HepG2 (cell line): ENCODE data around the gene CFAP91. TPM values are rescaled to one million over a fixed set of nuclear protein-coding genes. Genes with fewer than 3 reads are reported as not detected.

ENCODE experiments used
- ATAC-seq: fragments of 200-7000 bp; cut with Tn5 transposase; 3 replicates; pipeline ENCODE4 v1.9.1; 2020; ENCODE audit warnings: mild to moderate bottlenecking, moderate library complexity
- BruUV-seq: library from RNA; stranded (reverse); fragments of 400-500 nt; replicated peaks from 2 replicates; lab custom pipeline; 2021; lab: Mats Ljungman, UMichigan
- CTCF ChIA-PET: fragments of 300-600 bp; formaldehyde crosslinking; extraction: SDS; loops from one replicate; lab custom pipeline; 2021; ENCODE audit warnings: low total read pairs, inconsistent platforms, low intra/inter-chr PET ratio; lab: Yijun Ruan, JAX
- POLR2A ChIA-PET: fragments of 350-600 bp; sonication (Branson Sonifier 250); formaldehyde crosslinking; loops from one replicate; lab custom pipeline; 2020; ENCODE audit warnings: antibody characterized with exemption, inconsistent platforms; lab: Yijun Ruan, JAX
- DNase-seq: peaks from one replicate; pipeline ENCODE4 v3.0.0-alpha.2; 2015; ENCODE audit warnings: low spot score
- FAIRE-seq: peaks from 3 replicates; lab custom pipeline; 2011; peaks lifted over from hg19 to GRCh38; lab: Jason Lieb, UNC
- H2AFZ ChIP-seq: one replicate; pipeline ENCODE4 v1.6.1; 2011; ENCODE audit warnings: low read length, inconsistent platforms
- H3K27ac ChIP-seq: fragments of 300-600 bp; 3 replicates; pipeline ENCODE4 v1.8.0; 2011; ENCODE audit warnings: mixed run types, mild to moderate bottlenecking, mixed read lengths, low read length, inconsistent platforms; ENCODE audit not compliant: insufficient read depth; ENCODE audit errors: extremely low read length
- H3K27me3 ChIP-seq, 2 experiments: fragments of 200-600 bp in 1 of 2; 2 replicates in 1 of 2; 3 replicates in 1 of 2; pipeline versions ENCODE4 v1.6.0 to v1.8.0; 2011; ENCODE audit warnings: low read length in 2 of 2, mild to moderate bottlenecking in 2 of 2, moderate library complexity in 2 of 2, inconsistent platforms in 1 of 2; ENCODE audit not compliant: insufficient read depth in 2 of 2, control insufficient read depth in 1 of 2
- H3K36me3 ChIP-seq, 2 experiments: fragments of 200-600 bp in 1 of 2; replicated peaks in 1 of 2; 2 replicates in 1 of 2; 3 replicates in 1 of 2; pipeline versions ENCODE4 v1.5.1 to v1.8.0; 2011; ENCODE audit warnings: low read length in 2 of 2, inconsistent platforms in 1 of 2; ENCODE audit not compliant: insufficient read depth in 2 of 2, control insufficient read depth in 1 of 2
- H3K4me1 ChIP-seq: 2 replicates; pipeline ENCODE4 v1.5.1; 2012; ENCODE audit warnings: low read length, inconsistent platforms; ENCODE audit not compliant: insufficient read depth
- H3K4me2 ChIP-seq: 2 replicates; pipeline ENCODE4 v1.6.0; 2011; ENCODE audit warnings: low read depth, low read length, inconsistent platforms
- H3K4me3 ChIP-seq, 3 experiments: fragments of 200-600 bp in 1 of 3; sonication (generic), shearing (Covaris generic) in 1 of 3; replicated peaks in 1 of 3; 2 replicates each; pipeline ENCODE4 v1.5.1; 2011 to 2016; ENCODE audit warnings: low read length in 3 of 3, inconsistent platforms in 2 of 3, low read depth in 2 of 3, mild to moderate bottlenecking in 2 of 3, control low read depth in 1 of 3, mixed read lengths in 1 of 3; ENCODE audit not compliant: insufficient read depth in 1 of 3
- H3K79me2 ChIP-seq: one replicate; pipeline ENCODE4 v1.6.1; 2011; ENCODE audit warnings: low read length, inconsistent platforms; ENCODE audit not compliant: insufficient read depth
- H3K9ac ChIP-seq: 2 replicates; pipeline ENCODE4 v1.6.0; 2011; ENCODE audit warnings: mild to moderate bottlenecking, low read depth, low read length, inconsistent platforms; ENCODE audit not compliant: insufficient read depth
- H3K9me3 ChIP-seq: 2 replicates; pipeline ENCODE4 v1.5.1; 2012; ENCODE audit warnings: mild to moderate bottlenecking, low read length
- H4K20me1 ChIP-seq: 2 replicates; pipeline ENCODE4 v1.6.0; 2011; ENCODE audit warnings: inconsistent platforms, mild to moderate bottlenecking, low read length, moderate library complexity; ENCODE audit not compliant: insufficient read depth
- ATAD3A ChIP-seq: sonication (generic); formaldehyde crosslinking; IDR thresholded peaks from 2 replicates; pipeline ENCODE4 v1.4.0; 2020; ENCODE audit warnings: missing genetic modification reagents
- CHCHD3 ChIP-seq: sonication (generic); formaldehyde crosslinking; IDR thresholded peaks from 2 replicates; pipeline ENCODE4 v1.8.0; 2022; ENCODE audit warnings: mild to moderate bottlenecking, missing genetic modification reagents, moderate library complexity
- HNRNPL ChIP-seq: fragments of 200-400 bp; formaldehyde crosslinking; IDR thresholded peaks from 2 replicates; pipeline ENCODE4 v1.6.1; 2017; ENCODE audit warnings: mild to moderate bottlenecking, low read depth, low read length
- HOXA7 ChIP-seq: sonication (generic); formaldehyde crosslinking; IDR thresholded peaks from 2 replicates; pipeline ENCODE4 v1.8.1; 2022; ENCODE audit warnings: mild to moderate bottlenecking, missing genetic modification reagents, moderate library complexity
- KLF13 ChIP-seq: sonication (generic); formaldehyde crosslinking; IDR thresholded peaks from 2 replicates; pipeline ENCODE4 v1.4.0; 2020; ENCODE audit warnings: mild to moderate bottlenecking, missing genetic modification reagents
- PAF1 ChIP-seq: IDR thresholded peaks from 2 replicates; pipeline ENCODE4 v1.6.1; 2016; ENCODE audit warnings: missing genetic modification reagents, missing compliant biosample characterization
- RAD21 ChIP-seq: fragments of 450-650 bp; formaldehyde crosslinking; IDR thresholded peaks from 2 replicates; pipeline ENCODE4 v1.5.0; 2020; ENCODE audit warnings: mild to moderate bottlenecking
- SRSF9 ChIP-seq: fragments of 200-400 bp; formaldehyde crosslinking; IDR thresholded peaks from 2 replicates; pipeline ENCODE4 v1.6.1; 2018; ENCODE audit warnings: borderline replicate concordance, mild to moderate bottlenecking, low read depth, low read length; ENCODE audit not compliant: insufficient read depth, poor library complexity, severe bottlenecking
- TRIM24 ChIP-seq: sonication (generic); formaldehyde crosslinking; IDR thresholded peaks from 2 replicates; pipeline ENCODE4 v1.8.0; 2022; ENCODE audit warnings: mild to moderate bottlenecking, missing genetic modification reagents
- WGBS: methylation state at CpG from one replicate; pipeline ENCODE4 v1.1.6; 2017; ENCODE audit warnings: low lambda C conversion rate; 5-methylcytosine and 5-hydroxymethylcytosine counted together
- in situ Hi-C: cut with HindIII; loops from 2 replicates; pipeline ENCODE4 v1.10.0; 2017; ENCODE audit warnings: low pct_unique_long_range_greater_than_20kb; ENCODE audit not compliant: extremely low pct_ligation_motif_present
- intact Hi-C: fragments of 100-400 bp; cut with micrococcal nuclease; formaldehyde crosslinking; loops from one replicate; pipeline ENCODE4 v1.10.0; 2022; ENCODE audit not compliant: unreplicated experiment
- polyA plus RNA-seq, 8 experiments: library from polyadenylated mRNA; depleted of rRNA in 3 of 8; stranded (reverse) in 7 of 8; unstranded in 1 of 8; fragments of >200 nt; fragmentation: Illumina TruSeq in 4 of 8; extraction: Trizol in 4 of 8; gene quantifications; 2 replicates each; pipeline versions ENCODE4 v1.2.1 to v1.2.3, GENCODE V29; 2011 to 2016; ENCODE audit warnings: low read depth in 4 of 8, missing spikeins in 1 of 8, mixed read lengths in 1 of 8; ENCODE audit not compliant: insufficient read depth in 1 of 8
- total RNA-seq, 5 experiments: library from RNA; depleted of rRNA; stranded (reverse); fragments of >200 nt; fragmentation: Illumina TruSeq; extraction: Trizol; gene quantifications; 2 replicates each; pipeline ENCODE4 v1.2.3, GENCODE V29; 2016; ENCODE audit warnings: low read depth in 1 of 5
- TF ChIP-seq, protein P1 (sequence below): sonication (generic); formaldehyde crosslinking; IDR thresholded peaks from 2 replicates; pipeline ENCODE4 v1.4.0; 2020; ENCODE audit warnings: mild to moderate bottlenecking, missing genetic modification reagents
- TF ChIP-seq, protein P2 (sequence below): sonication (generic); formaldehyde crosslinking; IDR thresholded peaks from 2 replicates; pipeline ENCODE4 v1.4.0; 2020; ENCODE audit warnings: missing genetic modification reagents
- TF ChIP-seq, protein P3 (sequence below): sonication (generic); formaldehyde crosslinking; conservative IDR thresholded peaks from 2 replicates; pipeline ENCODE4 v1.8.1; 2023; ENCODE audit warnings: missing genetic modification reagents
- TF ChIP-seq, protein P4 (sequence below): sonication (generic); formaldehyde crosslinking; IDR thresholded peaks from 2 replicates; pipeline ENCODE4 v1.4.0; 2020; ENCODE audit warnings: mild to moderate bottlenecking, missing genetic modification reagents

Gene CFAP91
- total and polyA plus RNA-seq, 2 of the 13 experiments (the other 11 are each of a cell fraction or from before 2014, with no cell fraction given): not detected

DNA sequence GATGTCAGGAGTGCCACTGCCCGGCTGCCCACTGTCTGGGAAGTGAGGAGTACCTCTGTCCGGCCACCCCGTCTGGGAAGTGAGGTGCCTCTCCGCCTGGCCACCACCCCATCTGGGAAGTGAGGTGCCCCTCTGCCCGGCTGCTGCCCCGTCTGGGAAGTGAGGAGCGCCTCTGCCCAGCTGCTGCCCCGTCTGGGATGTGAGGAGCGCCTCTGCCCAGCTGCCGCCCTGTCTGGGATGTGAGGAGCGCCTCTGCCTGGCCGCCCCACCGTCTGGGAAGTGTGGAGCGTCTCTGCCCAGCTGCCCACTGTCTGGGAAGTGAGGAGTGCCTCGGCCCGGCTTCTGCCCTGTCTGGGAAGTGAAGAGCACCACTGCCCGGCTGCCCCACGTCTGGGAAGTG, 28.9 kb upstream of the CFAP91 start:
- FAIRE-seq (no peak), ATAC-seq (no peak), DNase-seq (no peak)
- Histone ChIP-seq H3K27me3 (no peaks in the 10 kb centered on the region; a peak in 1 of 5 replicates), H3K27ac (no peak overlapping the region), H2AFZ (no peak overlapping the region), H3K4me1 (peaks cover 16% of the 10 kb centered on the region), H3K36me3 (peaks cover 4 to 27% of the 10 kb centered on the region in 2 experiments; a peak in 4 of 5 replicates), H3K79me2 (peaks cover 4% of the 10 kb centered on the region), H3K4me3 (no peak overlapping the region), H3K9ac (no peak overlapping the region), H3K9me3 (no peaks in the 10 kb centered on the region), H3K4me2 (no peak overlapping the region), H4K20me1 (no peaks in the 10 kb centered on the region)
- in situ Hi-C loops (no loop called here), intact Hi-C loops (no loop called here)
- CTCF ChIA-PET: no interaction called here
- WGBS: 100% methylated on average over 5 of the region's 18 CpGs
- POLR2A ChIA-PET: no interaction called here
- BruUV-seq: no TSS peak
- TF ChIP-seq, protein P1, sequence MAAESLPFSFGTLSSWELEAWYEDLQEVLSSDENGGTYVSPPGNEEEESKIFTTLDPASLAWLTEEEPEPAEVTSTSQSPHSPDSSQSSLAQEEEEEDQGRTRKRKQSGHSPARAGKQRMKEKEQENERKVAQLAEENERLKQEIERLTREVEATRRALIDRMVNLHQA: no peak
- TF ChIP-seq KLF13 (CRISPR knock-in tag) (no peak), ATAD3A (CRISPR knock-in tag) (no peak), RAD21 (no peak), SRSF9 (no peak), CHCHD3 (CRISPR knock-in tag) (no peak), PAF1 (CRISPR knock-in tag) (no peak), HNRNPL (no peak), TRIM24 (CRISPR knock-in tag) (no peak), HOXA7 (CRISPR knock-in tag) (no peak)
- TF ChIP-seq, protein P2, sequence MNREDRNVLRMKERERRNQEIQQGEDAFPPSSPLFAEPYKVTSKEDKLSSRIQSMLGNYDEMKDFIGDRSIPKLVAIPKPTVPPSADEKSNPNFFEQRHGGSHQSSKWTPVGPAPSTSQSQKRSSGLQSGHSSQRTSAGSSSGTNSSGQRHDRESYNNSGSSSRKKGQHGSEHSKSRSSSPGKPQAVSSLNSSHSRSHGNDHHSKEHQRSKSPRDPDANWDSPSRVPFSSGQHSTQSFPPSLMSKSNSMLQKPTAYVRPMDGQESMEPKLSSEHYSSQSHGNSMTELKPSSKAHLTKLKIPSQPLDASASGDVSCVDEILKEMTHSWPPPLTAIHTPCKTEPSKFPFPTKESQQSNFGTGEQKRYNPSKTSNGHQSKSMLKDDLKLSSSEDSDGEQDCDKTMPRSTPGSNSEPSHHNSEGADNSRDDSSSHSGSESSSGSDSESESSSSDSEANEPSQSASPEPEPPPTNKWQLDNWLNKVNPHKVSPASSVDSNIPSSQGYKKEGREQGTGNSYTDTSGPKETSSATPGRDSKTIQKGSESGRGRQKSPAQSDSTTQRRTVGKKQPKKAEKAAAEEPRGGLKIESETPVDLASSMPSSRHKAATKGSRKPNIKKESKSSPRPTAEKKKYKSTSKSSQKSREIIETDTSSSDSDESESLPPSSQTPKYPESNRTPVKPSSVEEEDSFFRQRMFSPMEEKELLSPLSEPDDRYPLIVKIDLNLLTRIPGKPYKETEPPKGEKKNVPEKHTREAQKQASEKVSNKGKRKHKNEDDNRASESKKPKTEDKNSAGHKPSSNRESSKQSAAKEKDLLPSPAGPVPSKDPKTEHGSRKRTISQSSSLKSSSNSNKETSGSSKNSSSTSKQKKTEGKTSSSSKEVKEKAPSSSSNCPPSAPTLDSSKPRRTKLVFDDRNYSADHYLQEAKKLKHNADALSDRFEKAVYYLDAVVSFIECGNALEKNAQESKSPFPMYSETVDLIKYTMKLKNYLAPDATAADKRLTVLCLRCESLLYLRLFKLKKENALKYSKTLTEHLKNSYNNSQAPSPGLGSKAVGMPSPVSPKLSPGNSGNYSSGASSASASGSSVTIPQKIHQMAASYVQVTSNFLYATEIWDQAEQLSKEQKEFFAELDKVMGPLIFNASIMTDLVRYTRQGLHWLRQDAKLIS (CRISPR knock-in tag): no peak
- TF ChIP-seq, protein P3, sequence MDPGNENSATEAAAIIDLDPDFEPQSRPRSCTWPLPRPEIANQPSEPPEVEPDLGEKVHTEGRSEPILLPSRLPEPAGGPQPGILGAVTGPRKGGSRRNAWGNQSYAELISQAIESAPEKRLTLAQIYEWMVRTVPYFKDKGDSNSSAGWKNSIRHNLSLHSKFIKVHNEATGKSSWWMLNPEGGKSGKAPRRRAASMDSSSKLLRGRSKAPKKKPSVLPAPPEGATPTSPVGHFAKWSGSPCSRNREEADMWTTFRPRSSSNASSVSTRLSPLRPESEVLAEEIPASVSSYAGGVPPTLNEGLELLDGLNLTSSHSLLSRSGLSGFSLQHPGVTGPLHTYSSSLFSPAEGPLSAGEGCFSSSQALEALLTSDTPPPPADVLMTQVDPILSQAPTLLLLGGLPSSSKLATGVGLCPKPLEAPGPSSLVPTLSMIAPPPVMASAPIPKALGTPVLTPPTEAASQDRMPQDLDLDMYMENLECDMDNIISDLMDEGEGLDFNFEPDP: no peak
- TF ChIP-seq, protein P4, sequence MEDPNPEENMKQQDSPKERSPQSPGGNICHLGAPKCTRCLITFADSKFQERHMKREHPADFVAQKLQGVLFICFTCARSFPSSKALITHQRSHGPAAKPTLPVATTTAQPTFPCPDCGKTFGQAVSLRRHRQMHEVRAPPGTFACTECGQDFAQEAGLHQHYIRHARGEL (CRISPR knock-in tag): no peak
